ENCODE data around the gene HCAR2. TPM values are rescaled to one million over a fixed set of nuclear protein-coding genes. Genes with fewer than 3 reads are reported as not detected.
"Not testable (repeated sequence)": the region's sequence is repeated elsewhere in the genome, so short reads cannot be mapped to it uniquely, and the experiment has no call there.

Gene HCAR2
- total RNA-seq, 4 donors from 2014 or later, result not detected

GRCh38 chr12:122703841-122704240 lies 684 bp upstream of the HCAR2 start:
- H3K9me3 ChIP-seq, result not testable (repeated sequence)

GRCh38 chr12:122701481-122701880 lies 1.7 kb downstream of the HCAR2 start:
- H3K4me1 ChIP-seq; DNase-seq; H3K27ac ChIP-seq; intact Hi-C loops (cut with DNase I); H3K4me3 ChIP-seq (replicated peaks in 1 of 3); H3K36me3 ChIP-seq; H3K27me3 ChIP-seq; H3K9me3 ChIP-seq: not testable (repeated sequence)
- 55 to 79% methylated on average over 4 of the region's 4 CpGs for WGBS, 2 donors

More at GRCh38 chr12:122703841-122704240, 684 bp upstream of the HCAR2 start:
- H3K36me3 ChIP-seq; intact Hi-C loops (cut with DNase I); DNase-seq; H3K4me3 ChIP-seq (replicated peaks in 1 of 3); H3K27ac ChIP-seq; H3K27me3 ChIP-seq: not testable (repeated sequence)
- 82 to 88% methylated on average over 3 of the region's 3 CpGs for WGBS, 2 donors
- peaks cover 7 to 13% of the 10 kb centered on the region in 2 donors for H3K4me1 ChIP-seq

- H3K36me3 ChIP-seq; intact Hi-C loops (cut with DNase I); DNase-seq; H3K4me3 ChIP-seq (replicated peaks in 1 of 3); H3K4me1 ChIP-seq; H3K9me3 ChIP-seq; H3K27ac ChIP-seq; H3K27me3 ChIP-seq: not testable (repeated sequence)
- 100% methylated on average over 1 to 2 of the region's 9 CpGs for WGBS, 2 donors
These were observed 3.0 kb downstream of the HCAR2 start for GRCh38 chr12:122700038-122700710.

GRCh38 chr12:122696922-122697321 lies 6.2 kb downstream of the HCAR2 start:
- WGBS, 2 donors, result 74 to 95% methylated on average over 2 of the region's 2 CpGs

GRCh38 chr12:122691566-122691965 lies 11.6 kb downstream of the HCAR2 start:
- H3K4me3 ChIP-seq (replicated peaks in 1 of 3), result no peak overlapping the region
- WGBS, 2 donors, result 84 to 89% methylated on average over 3 of the region's 3 CpGs
- intact Hi-C loops (cut with DNase I), result no loop called here
- no peak for TF ChIP-seq POLR2A (IDR thresholded peaks at IDR 0.05)
- H3K27me3 ChIP-seq, result no peaks in the 10 kb centered on the region
- H3K36me3 ChIP-seq, result no peaks in the 10 kb centered on the region
- no peaks in the 10 kb centered on the region for H3K9me3 ChIP-seq
- DNase-seq, result no peak
- H3K4me1 ChIP-seq, result peaks cover 6 to 17% of the 10 kb centered on the region in 2 donors
- no peak overlapping the region for H3K27ac ChIP-seq

More at GRCh38 chr12:122696922-122697321, 6.2 kb downstream of the HCAR2 start:
- H3K4me1 ChIP-seq; H3K27me3 ChIP-seq; H3K4me3 ChIP-seq (replicated peaks in 1 of 3); intact Hi-C loops (cut with DNase I); H3K9me3 ChIP-seq; H3K27ac ChIP-seq; H3K36me3 ChIP-seq; DNase-seq: not testable (repeated sequence)

- no peaks in the 10 kb centered on the region for H3K36me3 ChIP-seq
- H3K9me3 ChIP-seq, result no peaks in the 10 kb centered on the region
- WGBS, 2 donors, result 93 to 94% methylated on average over 3 of the region's 3 CpGs
- no peak overlapping the region for H3K4me3 ChIP-seq (replicated peaks in 1 of 3)
- TF ChIP-seq CTCF (IDR thresholded peaks at IDR 0.05) (no peak), POLR2A (IDR thresholded peaks at IDR 0.05) (no peak)
- H3K4me1 ChIP-seq, result peaks cover 6 to 17% of the 10 kb centered on the region in 2 donors
- no peak for DNase-seq
- no peaks in the 10 kb centered on the region for H3K27me3 ChIP-seq
- H3K27ac ChIP-seq, result peak overlapping the region in 1 of 3 donors; percentile 93
- intact Hi-C loops (cut with DNase I), result no loop called here
These were observed 14.9 kb downstream of the HCAR2 start for GRCh38 chr12:122688291-122688690.

- H3K36me3 ChIP-seq, result no peaks in the 10 kb centered on the region
- no peaks in the 10 kb centered on the region for H3K27me3 ChIP-seq
- peak in 1 of 2 donors; percentile 11 for TF ChIP-seq POLR2A (IDR thresholded peaks at IDR 0.05)
- no peak for TF ChIP-seq CTCF (IDR thresholded peaks at IDR 0.05)
- H3K27ac ChIP-seq, result peak overlapping the region in 2 of 3 donors; percentile 75 to 93
- WGBS, 2 donors, result 15 to 35% methylated on average over 5 of the region's 5 CpGs
- intact Hi-C loops (cut with DNase I), result no loop called here
- peaks cover 6 to 17% of the 10 kb centered on the region in 2 donors for H3K4me1 ChIP-seq
- peak; percentile 94 to 95 for DNase-seq
- H3K9me3 ChIP-seq, result no peaks in the 10 kb centered on the region
- no peak overlapping the region for H3K4me3 ChIP-seq (replicated peaks in 1 of 3)
These were observed 16.1 kb downstream of the HCAR2 start for GRCh38 chr12:122687086-122687485.
